ENCODE results near the gene KRT80.

The KRT80 gene

DNA sequence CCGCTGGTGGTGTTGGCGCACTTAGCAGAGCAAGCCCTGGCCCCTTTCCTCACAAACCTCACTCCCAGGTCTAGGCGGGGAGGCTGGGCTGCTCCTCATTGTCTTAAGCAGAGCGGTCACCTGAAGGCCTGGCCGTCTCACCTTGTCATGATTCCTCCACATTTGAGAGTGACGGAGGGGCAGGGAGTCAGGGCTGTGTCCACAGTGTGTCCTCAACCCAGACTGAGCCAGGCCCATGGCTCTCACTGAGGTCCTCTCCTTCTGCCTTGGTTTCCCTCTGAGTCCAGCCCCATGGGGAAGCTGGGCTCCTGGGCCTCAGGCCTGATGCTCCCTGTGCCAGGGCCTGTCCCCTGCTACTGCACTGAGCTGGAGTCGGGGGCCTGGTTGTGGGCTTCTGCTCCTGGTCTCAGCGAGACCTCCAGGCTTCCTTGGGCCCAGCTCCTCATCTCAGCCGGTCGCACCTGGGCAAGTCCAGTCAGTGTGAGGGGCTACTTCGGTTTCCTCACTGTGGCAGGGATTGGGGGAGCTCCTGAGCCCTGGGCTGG, 44.9 kb downstream of the KRT80 start:
- Histone ChIP-seq H3K9me3 (ENCODE audit: control insufficient read depth, low read length) (no peaks in the 10 kb centered on the region), H3K27ac (no peak overlapping the region), H3K4me2 (ENCODE audit: low read length) (no peak overlapping the region), H3K27me3 (ENCODE audit: control insufficient read depth, insufficient read depth, low read length) (no peaks in the 10 kb centered on the region), H3K4me3 (ENCODE audit: low read depth, low read length) (no peak overlapping the region), H3K9ac (no peak overlapping the region), H2AFZ (no peak overlapping the region), H3K36me3 (ENCODE audit: control insufficient read depth, insufficient read depth, low read length) (no peaks in the 10 kb centered on the region), H3K4me1 (no peaks in the 10 kb centered on the region), H3K79me2 (no peaks in the 10 kb centered on the region)
- TF ChIP-seq, protein P1, sequence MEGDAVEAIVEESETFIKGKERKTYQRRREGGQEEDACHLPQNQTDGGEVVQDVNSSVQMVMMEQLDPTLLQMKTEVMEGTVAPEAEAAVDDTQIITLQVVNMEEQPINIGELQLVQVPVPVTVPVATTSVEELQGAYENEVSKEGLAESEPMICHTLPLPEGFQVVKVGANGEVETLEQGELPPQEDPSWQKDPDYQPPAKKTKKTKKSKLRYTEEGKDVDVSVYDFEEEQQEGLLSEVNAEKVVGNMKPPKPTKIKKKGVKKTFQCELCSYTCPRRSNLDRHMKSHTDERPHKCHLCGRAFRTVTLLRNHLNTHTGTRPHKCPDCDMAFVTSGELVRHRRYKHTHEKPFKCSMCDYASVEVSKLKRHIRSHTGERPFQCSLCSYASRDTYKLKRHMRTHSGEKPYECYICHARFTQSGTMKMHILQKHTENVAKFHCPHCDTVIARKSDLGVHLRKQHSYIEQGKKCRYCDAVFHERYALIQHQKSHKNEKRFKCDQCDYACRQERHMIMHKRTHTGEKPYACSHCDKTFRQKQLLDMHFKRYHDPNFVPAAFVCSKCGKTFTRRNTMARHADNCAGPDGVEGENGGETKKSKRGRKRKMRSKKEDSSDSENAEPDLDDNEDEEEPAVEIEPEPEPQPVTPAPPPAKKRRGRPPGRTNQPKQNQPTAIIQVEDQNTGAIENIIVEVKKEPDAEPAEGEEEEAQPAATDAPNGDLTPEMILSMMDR (IDR thresholded peaks at IDR 0.05): no peak

DNA sequence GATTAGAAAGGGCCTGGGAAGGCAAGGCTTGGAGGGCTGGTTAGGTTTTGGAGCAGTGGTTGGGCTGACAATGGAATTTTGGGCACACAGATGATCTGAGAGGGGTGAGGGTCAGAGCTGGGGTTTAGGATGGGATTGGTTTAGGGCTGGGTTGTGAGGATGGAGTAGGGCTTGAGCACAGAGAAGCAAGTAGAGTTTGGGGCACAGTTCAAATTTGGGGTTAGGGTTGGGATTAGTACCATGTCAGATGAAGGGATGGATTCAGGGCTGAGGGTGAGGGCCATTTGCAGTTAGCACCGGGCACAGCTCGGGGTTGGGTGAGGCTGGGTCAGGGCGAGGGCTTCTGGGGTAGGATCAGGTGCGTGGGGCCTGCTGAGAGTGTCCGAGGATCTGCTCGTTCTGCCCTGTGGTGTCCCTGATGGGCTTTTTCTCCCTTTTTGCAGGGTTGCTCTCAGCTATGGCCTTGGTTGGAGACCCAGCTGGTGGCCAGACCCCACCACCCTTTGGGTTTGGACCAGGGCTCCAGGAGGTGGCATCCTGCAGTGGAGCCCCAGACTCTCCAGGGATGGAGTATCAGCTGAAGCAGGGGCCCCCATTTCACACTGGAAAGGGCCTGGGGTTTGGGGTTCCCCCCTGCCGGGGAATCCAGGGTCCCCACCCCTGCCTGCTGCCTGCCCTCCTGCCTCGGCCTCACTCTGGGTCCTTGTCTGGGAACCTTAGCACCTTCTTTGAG, 45.6 kb downstream of the KRT80 start:
- no peaks in the 10 kb centered on the region for H3K36me3 ChIP-seq (ENCODE audit: control insufficient read depth, insufficient read depth, low read length)
- no peak overlapping the region for H3K9ac ChIP-seq
- no peak overlapping the region for H3K4me2 ChIP-seq (ENCODE audit: low read length)
- H3K27ac ChIP-seq: no peak overlapping the region
- H3K4me3 ChIP-seq (ENCODE audit: low read depth, low read length): no peak overlapping the region
- TF ChIP-seq, protein P1 (IDR thresholded peaks at IDR 0.05): no peak
- H3K9me3 ChIP-seq (ENCODE audit: control insufficient read depth, low read length): no peaks in the 10 kb centered on the region
- H3K79me2 ChIP-seq: no peaks in the 10 kb centered on the region
- H3K27me3 ChIP-seq (ENCODE audit: control insufficient read depth, insufficient read depth, low read length): no peaks in the 10 kb centered on the region
- H3K4me1 ChIP-seq: no peaks in the 10 kb centered on the region
- H2AFZ ChIP-seq: no peak overlapping the region

GRCh38 chr12:52145228-52146088, 46.4 kb downstream of the KRT80 start:
- H3K27me3 ChIP-seq (ENCODE audit: control insufficient read depth, insufficient read depth, low read length): no peaks in the 10 kb centered on the region
- no peaks in the 10 kb centered on the region for H3K9me3 ChIP-seq (ENCODE audit: control insufficient read depth, low read length)
- TF ChIP-seq, protein P1 (IDR thresholded peaks at IDR 0.05): no peak
- H3K4me1 ChIP-seq: no peaks in the 10 kb centered on the region
- H2AFZ ChIP-seq: no peak overlapping the region
- H3K27ac ChIP-seq: no peak overlapping the region
- no peak overlapping the region for H3K4me3 ChIP-seq (ENCODE audit: low read depth, low read length)
- no peak overlapping the region for H3K4me2 ChIP-seq (ENCODE audit: low read length)
- no peak overlapping the region for H3K9ac ChIP-seq
- H3K79me2 ChIP-seq: no peaks in the 10 kb centered on the region
- no peaks in the 10 kb centered on the region for H3K36me3 ChIP-seq (ENCODE audit: control insufficient read depth, insufficient read depth, low read length)

- Histone ChIP-seq H3K4me2 (ENCODE audit: low read length) (no peak overlapping the region), H3K9me3 (ENCODE audit: control insufficient read depth, low read length) (no peaks in the 10 kb centered on the region), H3K27ac (no peak overlapping the region), H3K4me3 (ENCODE audit: low read depth, low read length) (no peak overlapping the region), H3K36me3 (ENCODE audit: control insufficient read depth, insufficient read depth, low read length) (no peaks in the 10 kb centered on the region), H3K9ac (no peak overlapping the region), H2AFZ (no peak overlapping the region), H3K79me2 (no peaks in the 10 kb centered on the region), H3K27me3 (ENCODE audit: control insufficient read depth, insufficient read depth, low read length) (no peaks in the 10 kb centered on the region), H3K4me1 (no peaks in the 10 kb centered on the region)
- TF ChIP-seq, protein P1 (IDR thresholded peaks at IDR 0.05): no peak
These were observed 47.1 kb downstream of the KRT80 start for GRCh38 chr12:52144512-52145227.

All from parathyroid adenoma (tissue), 2 donors.